K562 (cell line): Measurements from ENCODE around the gene MAST4.

Experiments used
- EZH2 ChIP-seq: IDR thresholded peaks from 2 replicates; pipeline ENCODE4 v1.6.1; 2012; ENCODE audit warnings: low read depth, mild to moderate bottlenecking, inconsistent platforms, low read length, borderline replicate concordance
- FOXM1 ChIP-seq, 2 experiments: fragments of 450-650 bp in 1 of 2; sonication (generic) in 1 of 2; formaldehyde crosslinking in 1 of 2; IDR thresholded peaks; 2 replicates each; pipeline versions ENCODE4 v1.6.1 to v1.9.0; 2017 to 2022; ENCODE audit warnings: low read depth in 2 of 2, mild to moderate bottlenecking in 2 of 2, missing genetic modification reagents in 1 of 2, moderate library complexity in 1 of 2
- GABPA ChIP-seq: fragments of 200-800 bp; sonication (Bioruptor generic); conservative IDR thresholded peaks from 2 replicates; pipeline ENCODE4 v1.6.1; 2016; ENCODE audit warnings: low read depth, missing genetic modification characterization, missing compliant biosample characterization
- NCOA2 ChIP-seq, 2 experiments: fragments of 450-650 bp; IDR thresholded peaks; 2 replicates each; pipeline ENCODE4 v1.6.1; 2018; ENCODE audit warnings: mild to moderate bottlenecking in 2 of 2, moderate library complexity in 1 of 2; ENCODE audit not compliant: partially characterized antibody in 2 of 2
- RBM15 ChIP-seq: fragments of 200-400 bp; formaldehyde crosslinking; IDR thresholded peaks from 2 replicates; pipeline ENCODE4 v1.6.1; 2018; ENCODE audit warnings: mild to moderate bottlenecking, low read length, moderate library complexity; ENCODE audit not compliant: insufficient read depth
- SMC3 ChIP-seq: conservative IDR thresholded peaks from 2 replicates; pipeline ENCODE4 v1.6.1; 2011; ENCODE audit warnings: low read depth, low read length, improper control_type of control experiment; ENCODE audit not compliant: insufficient read depth
- TF ChIP-seq, protein P1 (sequence below), 3 experiments: IDR thresholded peaks in 2 of 3; conservative IDR thresholded peaks in 1 of 3; 2 replicates each; pipeline ENCODE4 v1.5.1; 2011 to 2012; ENCODE audit warnings: low read length in 3 of 3, mild to moderate bottlenecking in 3 of 3, control low read depth in 2 of 3, improper control_type of control experiment in 1 of 3, inconsistent platforms in 1 of 3, low read depth in 1 of 3, mixed read lengths in 1 of 3, moderate library complexity in 1 of 3; ENCODE audit not compliant: insufficient read depth in 2 of 3
- TF ChIP-seq, protein P2 (sequence below): fragments of 450-650 bp; formaldehyde crosslinking; IDR thresholded peaks from 2 replicates; pipeline ENCODE4 v1.4.0; 2022; ENCODE audit warnings: missing genetic modification characterization
- TF ChIP-seq, protein P3 (sequence below): fragments of 450-650 bp; IDR thresholded peaks from 2 replicates; pipeline ENCODE4 v1.7.0; 2016; ENCODE audit warnings: borderline replicate concordance

DNA sequence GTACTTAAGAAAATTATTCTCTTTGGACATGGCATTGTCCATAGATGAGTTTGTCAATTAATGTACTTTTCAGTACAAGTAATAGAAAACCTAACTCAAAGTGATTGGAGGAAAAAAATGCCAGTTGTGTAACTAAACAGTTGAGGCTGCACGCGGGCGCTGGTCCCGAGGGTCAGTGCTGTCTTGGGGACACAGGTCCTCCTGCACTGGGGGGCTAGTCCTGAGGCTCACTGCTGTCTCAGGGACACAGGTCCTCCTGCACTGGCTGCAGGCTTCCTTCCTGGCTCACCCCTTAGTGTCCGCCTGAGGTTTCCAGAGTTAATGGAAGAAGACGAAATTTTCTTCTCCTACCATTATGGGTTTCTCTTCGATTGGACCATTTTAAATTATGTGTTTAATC, 319.3 kb downstream of the MAST4 start:
- no peak for TF ChIP-seq SMC3
- TF ChIP-seq, protein P1, sequence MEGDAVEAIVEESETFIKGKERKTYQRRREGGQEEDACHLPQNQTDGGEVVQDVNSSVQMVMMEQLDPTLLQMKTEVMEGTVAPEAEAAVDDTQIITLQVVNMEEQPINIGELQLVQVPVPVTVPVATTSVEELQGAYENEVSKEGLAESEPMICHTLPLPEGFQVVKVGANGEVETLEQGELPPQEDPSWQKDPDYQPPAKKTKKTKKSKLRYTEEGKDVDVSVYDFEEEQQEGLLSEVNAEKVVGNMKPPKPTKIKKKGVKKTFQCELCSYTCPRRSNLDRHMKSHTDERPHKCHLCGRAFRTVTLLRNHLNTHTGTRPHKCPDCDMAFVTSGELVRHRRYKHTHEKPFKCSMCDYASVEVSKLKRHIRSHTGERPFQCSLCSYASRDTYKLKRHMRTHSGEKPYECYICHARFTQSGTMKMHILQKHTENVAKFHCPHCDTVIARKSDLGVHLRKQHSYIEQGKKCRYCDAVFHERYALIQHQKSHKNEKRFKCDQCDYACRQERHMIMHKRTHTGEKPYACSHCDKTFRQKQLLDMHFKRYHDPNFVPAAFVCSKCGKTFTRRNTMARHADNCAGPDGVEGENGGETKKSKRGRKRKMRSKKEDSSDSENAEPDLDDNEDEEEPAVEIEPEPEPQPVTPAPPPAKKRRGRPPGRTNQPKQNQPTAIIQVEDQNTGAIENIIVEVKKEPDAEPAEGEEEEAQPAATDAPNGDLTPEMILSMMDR (IDR thresholded peaks at IDR 0.05 in 2 of 3, conservative IDR thresholded peaks at IDR 0.05 in 1 of 3; ENCODE audit: insufficient read depth in 2 of 3, low read depth in 1 of 3, low read length in 3 of 3), result no peak
- TF ChIP-seq, protein P2, sequence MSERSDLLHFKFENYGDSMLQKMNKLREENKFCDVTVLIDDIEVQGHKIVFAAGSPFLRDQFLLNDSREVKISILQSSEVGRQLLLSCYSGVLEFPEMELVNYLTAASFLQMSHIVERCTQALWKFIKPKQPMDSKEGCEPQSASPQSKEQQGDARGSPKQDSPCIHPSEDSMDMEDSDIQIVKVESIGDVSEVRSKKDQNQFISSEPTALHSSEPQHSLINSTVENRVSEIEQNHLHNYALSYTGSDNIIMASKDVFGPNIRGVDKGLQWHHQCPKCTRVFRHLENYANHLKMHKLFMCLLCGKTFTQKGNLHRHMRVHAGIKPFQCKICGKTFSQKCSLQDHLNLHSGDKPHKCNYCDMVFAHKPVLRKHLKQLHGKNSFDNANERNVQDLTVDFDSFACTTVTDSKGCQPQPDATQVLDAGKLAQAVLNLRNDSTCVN (CRISPR knock-in tag), result no peak
- TF ChIP-seq FOXM1 (IDR thresholded peaks at IDR 0.05; ENCODE audit: low read depth), result no peak
- TF ChIP-seq FOXM1 (CRISPR knock-in tag; IDR thresholded peaks at IDR 0.05; ENCODE audit: low read depth), result no peak
- no peak for TF ChIP-seq NCOA2 (IDR thresholded peaks at IDR 0.05; ENCODE audit: partially characterized antibody in 2 of 2)
- TF ChIP-seq RBM15, result no peak
- TF ChIP-seq, protein P3, sequence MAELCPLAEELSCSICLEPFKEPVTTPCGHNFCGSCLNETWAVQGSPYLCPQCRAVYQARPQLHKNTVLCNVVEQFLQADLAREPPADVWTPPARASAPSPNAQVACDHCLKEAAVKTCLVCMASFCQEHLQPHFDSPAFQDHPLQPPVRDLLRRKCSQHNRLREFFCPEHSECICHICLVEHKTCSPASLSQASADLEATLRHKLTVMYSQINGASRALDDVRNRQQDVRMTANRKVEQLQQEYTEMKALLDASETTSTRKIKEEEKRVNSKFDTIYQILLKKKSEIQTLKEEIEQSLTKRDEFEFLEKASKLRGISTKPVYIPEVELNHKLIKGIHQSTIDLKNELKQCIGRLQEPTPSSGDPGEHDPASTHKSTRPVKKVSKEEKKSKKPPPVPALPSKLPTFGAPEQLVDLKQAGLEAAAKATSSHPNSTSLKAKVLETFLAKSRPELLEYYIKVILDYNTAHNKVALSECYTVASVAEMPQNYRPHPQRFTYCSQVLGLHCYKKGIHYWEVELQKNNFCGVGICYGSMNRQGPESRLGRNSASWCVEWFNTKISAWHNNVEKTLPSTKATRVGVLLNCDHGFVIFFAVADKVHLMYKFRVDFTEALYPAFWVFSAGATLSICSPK, result no peak
- TF ChIP-seq EZH2, result no peak
- no peak for TF ChIP-seq GABPA (tag)
